NCI-H2029 treated with DMSO at 0.1 percent for 48 hours (cell line): Measurements from ENCODE around the gene PTPN23.
"Not testable (repeated sequence)": the region's sequence is repeated elsewhere in the genome, so short reads cannot be mapped to it uniquely, and the experiment has no call there.

Experiments
- DNase-seq: peaks from one replicate; lab custom pipeline; 2025; lab: John Stamatoyannopoulos, UW

The PTPN23 gene

GRCh38 chr3:47441796-47442551 lies 61.2 kb downstream of the PTPN23 start:
- no peak for DNase-seq

GRCh38 chr3:47443611-47443995 lies 62.8 kb downstream of the PTPN23 start:
- no peak for DNase-seq

- DNase-seq, result no peak
Measured at GRCh38 chr3:47444103-47444502, 63.3 kb downstream of the PTPN23 start.

- no peak for DNase-seq
Measured at GRCh38 chr3:47452453-47453215, 71.8 kb downstream of the PTPN23 start.

- no peak for DNase-seq
Measured at GRCh38 chr3:47455806-47456452, 75.1 kb downstream of the PTPN23 start.

DNA sequence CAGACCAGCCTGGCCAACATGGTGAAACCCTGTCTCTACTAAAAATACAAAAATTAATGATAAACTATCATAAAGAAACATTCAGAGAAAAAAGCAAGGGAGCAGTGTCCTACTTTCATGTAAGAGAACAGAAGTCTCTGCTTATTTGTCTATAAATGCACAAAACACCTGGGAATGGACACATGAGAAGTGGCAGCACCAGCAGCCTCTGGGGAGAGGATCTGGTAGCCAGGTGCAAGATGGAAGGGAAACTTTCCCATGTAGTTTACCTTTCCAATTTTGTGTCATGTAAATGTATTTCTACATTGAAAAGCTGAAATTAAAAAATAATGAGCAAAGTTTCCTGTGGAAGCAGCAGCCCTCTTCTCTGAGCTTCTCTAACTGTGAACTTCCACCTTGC lies 76.2 kb downstream of the PTPN23 start:
- no peak for DNase-seq

- DNase-seq, result not testable (repeated sequence)
Measured at GRCh38 chr3:47459534-47460085, 78.8 kb downstream of the PTPN23 start.
